Large intestine (tissue), 3 donors: ENCODE measurements around the gene FIGNL2. TPM values are rescaled to one million over a fixed set of nuclear protein-coding genes. Genes with fewer than 3 reads are reported as not detected.

Experiments
- DNase-seq, 2 donors: peaks; one replicate each; pipeline versions ENCODE4 v3.0.0 to v3.0.0-alpha.2; 2013
- H3K27ac ChIP-seq: one replicate; pipeline ENCODE4 v1.5.1; 2013; ENCODE audit warnings: low read length
- H3K27me3 ChIP-seq: 2 replicates; pipeline ENCODE4 v1.6.1; 2013; ENCODE audit warnings: low read length; ENCODE audit not compliant: control insufficient read depth, insufficient read depth
- H3K36me3 ChIP-seq: 2 replicates; pipeline ENCODE4 v1.6.1; 2013; ENCODE audit warnings: low read length; ENCODE audit not compliant: control insufficient read depth, insufficient read depth
- H3K4me1 ChIP-seq: one replicate; pipeline ENCODE4 v1.6.1; 2013; ENCODE audit warnings: low read length; ENCODE audit not compliant: control insufficient read depth, insufficient read depth
- H3K4me3 ChIP-seq: one replicate; pipeline ENCODE4 v1.5.1; 2013; ENCODE audit warnings: low read length
- H3K9me3 ChIP-seq: one replicate; pipeline ENCODE4 v1.6.1; 2013; ENCODE audit warnings: mild to moderate bottlenecking, low read depth, low read length, moderate library complexity; ENCODE audit not compliant: control insufficient read depth
- WGBS: methylation state at CpG from one replicate; pipeline ENCODE4 v1.1.5; 2013; ENCODE audit warnings: low lambda C conversion rate; ENCODE audit not compliant: insufficient coverage; 5-methylcytosine and 5-hydroxymethylcytosine counted together
- polyA plus RNA-seq: library from polyadenylated mRNA; unstranded; fragments of 120-200 nt; gene quantifications from one replicate; pipeline ENCODE4 v1.2.1, GENCODE V29; 2013

FIGNL2 gene
- polyA plus RNA-seq, 1 donor: 0.76 TPM

GRCh38 chr12:51867371-51867770, 18.9 kb upstream of the FIGNL2 start:
- no peaks in the 10 kb centered on the region for H3K36me3 ChIP-seq

GRCh38 chr12:51866762-51867161, 18.2 kb upstream of the FIGNL2 start:
- Histone ChIP-seq H3K9me3 (peaks cover 3% of the 10 kb centered on the region), H3K27ac (no peak overlapping the region), H3K4me1 (peaks cover 40% of the 10 kb centered on the region), H3K27me3 (peaks cover 23% of the 10 kb centered on the region), H3K4me3 (no peak overlapping the region), H3K36me3 (no peaks in the 10 kb centered on the region)
- DNase-seq: peak in 1 of 2 donors; percentile 49
- no CpG with 5 or more reads among the region's 8 CpGs for WGBS

More at GRCh38 chr12:51867371-51867770, 18.9 kb upstream of the FIGNL2 start:
- no peak for DNase-seq
- Histone ChIP-seq H3K4me3 (no peak overlapping the region), H3K9me3 (peaks cover 3% of the 10 kb centered on the region), H3K27me3 (peaks cover 23% of the 10 kb centered on the region), H3K27ac (no peak overlapping the region), H3K4me1 (peaks cover 40% of the 10 kb centered on the region)

- Histone ChIP-seq H3K9me3 (peaks cover 3% of the 10 kb centered on the region), H3K27ac (no peak overlapping the region), H3K36me3 (no peaks in the 10 kb centered on the region), H3K27me3 (peaks cover 23% of the 10 kb centered on the region), H3K4me3 (no peak overlapping the region), H3K4me1 (peaks cover 40% of the 10 kb centered on the region)
- 93% methylated on average over 2 of the region's 4 CpGs for WGBS
- no peak for DNase-seq
Observed at GRCh38 chr12:51866324-51866723, 17.8 kb upstream of the FIGNL2 start.

- DNase-seq: no peak
- peaks cover 40% of the 10 kb centered on the region for H3K4me1 ChIP-seq
- no peaks in the 10 kb centered on the region for H3K36me3 ChIP-seq
- H3K27ac ChIP-seq: no peak overlapping the region
- H3K4me3 ChIP-seq: no peak overlapping the region
- peaks cover 23% of the 10 kb centered on the region for H3K27me3 ChIP-seq
- no CpG with 5 or more reads among the region's 7 CpGs for WGBS
- H3K9me3 ChIP-seq: peaks cover 3% of the 10 kb centered on the region
Observed at GRCh38 chr12:51865757-51866270, 17.3 kb upstream of the FIGNL2 start.

GRCh38 chr12:51864833-51865670, 16.5 kb upstream of the FIGNL2 start:
- H3K36me3 ChIP-seq: no peaks in the 10 kb centered on the region
- no peak overlapping the region for H3K27ac ChIP-seq
- peaks cover 40% of the 10 kb centered on the region for H3K4me1 ChIP-seq
- H3K27me3 ChIP-seq: peaks cover 21% of the 10 kb centered on the region
- WGBS: no CpG with 5 or more reads among the region's 12 CpGs
- peak in 1 of 2 donors; percentile 70 for DNase-seq
- H3K9me3 ChIP-seq: peaks cover 3% of the 10 kb centered on the region
- no peak overlapping the region for H3K4me3 ChIP-seq

GRCh38 chr12:51863933-51864832, 15.7 kb upstream of the FIGNL2 start:
- H3K4me3 ChIP-seq: peak overlapping the region; percentile 19

GRCh38 chr12:51863363-51863932, 14.9 kb upstream of the FIGNL2 start:
- H3K27me3 ChIP-seq: peaks cover 6% of the 10 kb centered on the region
- H3K4me3 ChIP-seq: peak overlapping the region; percentile 19

More at GRCh38 chr12:51863933-51864832, 15.7 kb upstream of the FIGNL2 start:
- peak; percentile 74 to 90 for DNase-seq
- peaks cover 13% of the 10 kb centered on the region for H3K27me3 ChIP-seq
- H3K9me3 ChIP-seq: peaks cover 3% of the 10 kb centered on the region
- no CpG with 5 or more reads among the region's 53 CpGs for WGBS
- H3K36me3 ChIP-seq: no peaks in the 10 kb centered on the region
- no peak overlapping the region for H3K27ac ChIP-seq
- H3K4me1 ChIP-seq: peaks cover 39% of the 10 kb centered on the region

GRCh38 chr12:51862947-51863346, 14.4 kb upstream of the FIGNL2 start:
- Histone ChIP-seq H3K27ac (no peak overlapping the region), H3K4me3 (no peak overlapping the region), H3K27me3 (peaks cover under 1% of the 10 kb centered on the region), H3K9me3 (peaks cover 3% of the 10 kb centered on the region), H3K4me1 (peaks cover 32% of the 10 kb centered on the region), H3K36me3 (no peaks in the 10 kb centered on the region)
- no CpG with 5 or more reads among the region's 4 CpGs for WGBS
- no peak for DNase-seq

More at GRCh38 chr12:51863363-51863932, 14.9 kb upstream of the FIGNL2 start:
- H3K9me3 ChIP-seq: peaks cover 3% of the 10 kb centered on the region
- WGBS: no CpG with 5 or more reads among the region's 17 CpGs
- no peak overlapping the region for H3K27ac ChIP-seq
- no peak for DNase-seq
- H3K4me1 ChIP-seq: peaks cover 32% of the 10 kb centered on the region
- H3K36me3 ChIP-seq: no peaks in the 10 kb centered on the region

- no peak overlapping the region for H3K4me3 ChIP-seq
- H3K36me3 ChIP-seq: no peaks in the 10 kb centered on the region
- H3K27me3 ChIP-seq: peaks cover 15% of the 10 kb centered on the region
- no peak for DNase-seq
- peaks cover 31% of the 10 kb centered on the region for H3K4me1 ChIP-seq
- 100% methylated on average over 2 of the region's 3 CpGs for WGBS
- no peak overlapping the region for H3K27ac ChIP-seq
- H3K9me3 ChIP-seq: peaks cover 3% of the 10 kb centered on the region
Observed at GRCh38 chr12:51860986-51861385, 12.5 kb upstream of the FIGNL2 start.
